ENCODE results near the gene GPRC5B. TPM values are rescaled to one million over a fixed set of nuclear protein-coding genes. Genes with fewer than 3 reads are reported as not detected.

Gene GPRC5B
- total and polyA plus RNA-seq, 9 donors, result 24.3 to 99.9 (median 46.9) TPM

DNA sequence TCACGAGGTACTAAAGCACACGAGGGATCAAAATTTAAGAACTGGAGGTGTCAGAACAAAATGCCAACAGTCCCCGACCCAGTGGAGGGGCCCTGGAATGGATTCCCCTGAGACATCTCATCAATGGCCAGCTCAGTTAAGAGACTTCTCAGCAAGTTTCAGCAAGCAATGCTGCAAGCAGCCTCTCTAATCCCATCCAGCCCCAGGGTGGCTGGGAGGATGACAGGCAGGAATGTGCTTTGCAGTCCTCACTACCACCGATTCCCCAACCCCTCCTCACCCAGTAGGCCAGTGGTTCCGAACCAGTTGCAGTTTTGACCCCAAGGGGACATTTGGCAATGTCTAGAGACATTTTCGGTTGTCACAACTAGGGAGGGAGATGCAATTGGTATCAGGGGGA, 8.7 kb downstream of the GPRC5B start:
- 85 to 92% (median 91%) methylated on average over 6 of the region's 6 CpGs for WGBS, 3 donors
- TF ChIP-seq, protein P1, sequence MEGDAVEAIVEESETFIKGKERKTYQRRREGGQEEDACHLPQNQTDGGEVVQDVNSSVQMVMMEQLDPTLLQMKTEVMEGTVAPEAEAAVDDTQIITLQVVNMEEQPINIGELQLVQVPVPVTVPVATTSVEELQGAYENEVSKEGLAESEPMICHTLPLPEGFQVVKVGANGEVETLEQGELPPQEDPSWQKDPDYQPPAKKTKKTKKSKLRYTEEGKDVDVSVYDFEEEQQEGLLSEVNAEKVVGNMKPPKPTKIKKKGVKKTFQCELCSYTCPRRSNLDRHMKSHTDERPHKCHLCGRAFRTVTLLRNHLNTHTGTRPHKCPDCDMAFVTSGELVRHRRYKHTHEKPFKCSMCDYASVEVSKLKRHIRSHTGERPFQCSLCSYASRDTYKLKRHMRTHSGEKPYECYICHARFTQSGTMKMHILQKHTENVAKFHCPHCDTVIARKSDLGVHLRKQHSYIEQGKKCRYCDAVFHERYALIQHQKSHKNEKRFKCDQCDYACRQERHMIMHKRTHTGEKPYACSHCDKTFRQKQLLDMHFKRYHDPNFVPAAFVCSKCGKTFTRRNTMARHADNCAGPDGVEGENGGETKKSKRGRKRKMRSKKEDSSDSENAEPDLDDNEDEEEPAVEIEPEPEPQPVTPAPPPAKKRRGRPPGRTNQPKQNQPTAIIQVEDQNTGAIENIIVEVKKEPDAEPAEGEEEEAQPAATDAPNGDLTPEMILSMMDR (IDR thresholded peaks at IDR 0.05), result no peak
- TF ChIP-seq POLR2A (IDR thresholded peaks at IDR 0.05) (no peak), EP300 (IDR thresholded peaks at IDR 0.05) (no peak)
- no peaks in the 10 kb centered on the region for H3K9me3 ChIP-seq
- no peak for DNase-seq
- no peaks in the 10 kb centered on the region for H3K36me3 ChIP-seq
- no peak overlapping the region for H3K4me3 ChIP-seq
- peaks cover 4% of the 10 kb centered on the region for H3K4me1 ChIP-seq (ENCODE audit: insufficient read depth)
- no peaks in the 10 kb centered on the region for H3K27me3 ChIP-seq
- intact Hi-C loops (cut with DNase I), result no loop called here
- H3K27ac ChIP-seq, result no peak overlapping the region

DNA sequence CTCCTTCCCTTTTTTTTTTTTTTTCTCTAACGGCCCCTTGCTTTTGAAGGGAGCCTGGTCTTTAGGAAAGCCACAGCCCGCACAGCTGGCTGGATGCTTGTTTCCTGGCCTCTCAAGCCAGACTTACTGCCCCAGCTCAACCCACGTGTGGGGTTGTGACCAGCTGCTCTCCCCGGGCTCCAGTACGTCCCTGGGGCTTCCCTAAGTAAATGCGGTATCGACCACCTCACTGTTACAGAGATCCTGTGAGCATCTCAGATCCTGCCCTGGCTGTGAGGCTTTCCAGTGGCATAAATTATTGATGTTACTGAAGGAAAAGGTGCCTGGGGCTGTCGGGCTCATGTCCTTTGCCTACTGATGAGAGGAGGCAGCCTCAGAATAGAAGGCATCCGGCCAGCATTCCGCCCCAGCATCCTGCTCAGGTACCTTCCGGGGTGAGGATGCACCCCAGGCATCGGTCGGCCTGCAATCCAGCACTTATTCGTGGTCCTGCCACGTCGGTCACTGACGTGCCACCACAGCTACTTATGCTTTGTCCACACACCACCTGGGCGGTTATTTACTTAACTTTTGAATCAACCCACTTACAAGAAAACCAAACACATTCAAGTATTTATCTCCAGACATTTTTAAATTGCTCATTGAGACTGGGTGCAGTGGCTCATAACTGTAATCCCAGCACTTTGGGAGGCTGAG, 9.6 kb downstream of the GPRC5B start:
- intact Hi-C loops (cut with DNase I), result no loop called here
- no peak overlapping the region for H3K27ac ChIP-seq

DNA sequence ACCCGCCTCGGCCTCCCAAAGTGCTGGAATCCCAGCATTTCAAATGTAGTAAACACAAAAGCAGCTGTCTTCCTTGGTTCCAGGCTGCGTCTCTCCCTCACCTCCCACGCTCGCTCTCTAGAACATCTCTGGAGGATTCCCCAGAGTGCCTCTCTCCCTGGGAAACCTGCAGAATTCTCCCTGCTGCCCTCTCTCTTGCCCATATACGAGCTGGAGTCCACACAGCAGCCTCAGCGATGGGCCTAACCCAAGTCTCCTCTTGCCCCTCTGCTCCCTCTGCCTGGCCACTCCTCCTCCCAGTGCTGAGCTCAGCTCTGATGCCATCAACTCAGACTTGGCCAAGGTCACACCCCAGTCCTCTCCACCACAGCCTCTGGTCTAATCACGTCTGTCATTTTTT, 10.6 kb downstream of the GPRC5B start:
- Histone ChIP-seq H3K27me3 (no peaks in the 10 kb centered on the region), H3K36me3 (no peaks in the 10 kb centered on the region), H3K9me3 (no peaks in the 10 kb centered on the region), H3K27ac (no peak overlapping the region), H3K4me3 (no peak overlapping the region), H3K4me1 (ENCODE audit: insufficient read depth) (peaks cover 4% of the 10 kb centered on the region)
- TF ChIP-seq, protein P1 (IDR thresholded peaks at IDR 0.05), result no peak
- TF ChIP-seq POLR2A (IDR thresholded peaks at IDR 0.05), result no peak
- DNase-seq, result no peak
- WGBS, 3 donors, result 64 to 79% (median 69%) methylated on average over 8 of the region's 8 CpGs
- intact Hi-C loops (cut with DNase I), result no loop called here

More for the DNA sequence above, 9.6 kb downstream of the GPRC5B start:
- no peaks in the 10 kb centered on the region for H3K9me3 ChIP-seq
- no peak overlapping the region for H3K4me3 ChIP-seq
- H3K36me3 ChIP-seq, result no peaks in the 10 kb centered on the region
- TF ChIP-seq, protein P1 (IDR thresholded peaks at IDR 0.05), result no peak
- no peak for TF ChIP-seq POLR2A (IDR thresholded peaks at IDR 0.05)
- no peak for TF ChIP-seq EP300 (IDR thresholded peaks at IDR 0.05)
- 69 to 78% (median 74%) methylated on average over 18 of the region's 18 CpGs for WGBS, 3 donors
- no peaks in the 10 kb centered on the region for H3K27me3 ChIP-seq
- H3K4me1 ChIP-seq (ENCODE audit: insufficient read depth), result peaks cover 4% of the 10 kb centered on the region
- no peak for DNase-seq

DNA sequence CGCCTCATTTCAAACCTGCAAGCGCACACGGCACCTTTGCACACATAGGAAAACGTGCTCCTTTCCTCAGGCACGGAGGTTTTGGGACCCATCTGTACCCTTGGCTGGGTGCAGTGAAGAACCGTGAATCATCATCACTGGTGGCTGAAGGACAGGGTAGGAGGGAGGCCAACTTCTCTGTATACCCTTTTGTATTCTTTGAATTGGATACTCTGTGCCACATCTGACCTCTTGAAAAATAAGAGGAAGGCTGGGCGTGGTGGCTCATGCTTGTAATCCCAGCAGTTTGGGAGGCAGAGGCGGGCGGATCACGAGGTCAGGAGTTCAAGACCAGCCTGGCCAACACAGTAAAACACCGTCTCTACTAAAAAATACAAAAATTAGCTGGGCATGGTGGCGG, 11.7 kb downstream of the GPRC5B start:
- peaks cover 8% of the 10 kb centered on the region for H3K4me1 ChIP-seq (ENCODE audit: insufficient read depth)
- intact Hi-C loops (cut with DNase I), result no loop called here

More for the DNA sequence above, 11.7 kb downstream of the GPRC5B start:
- H3K9me3 ChIP-seq, result no peaks in the 10 kb centered on the region
- TF ChIP-seq, protein P1 (IDR thresholded peaks at IDR 0.05), result no peak
- TF ChIP-seq EP300 (IDR thresholded peaks at IDR 0.05) (no peak), POLR2A (IDR thresholded peaks at IDR 0.05) (no peak)
- DNase-seq, result no peak
- no peak overlapping the region for H3K27ac ChIP-seq
- WGBS, 3 donors, result 86 to 89% (median 87%) methylated on average over 12 of the region's 12 CpGs
- H3K36me3 ChIP-seq, result no peaks in the 10 kb centered on the region
- H3K4me3 ChIP-seq, result no peak overlapping the region
- H3K27me3 ChIP-seq, result no peaks in the 10 kb centered on the region
